SU-DHL-6 (cell line): Measurements from ENCODE around the gene MYO7A.

Experiments
- H2AFZ ChIP-seq: fragments of 200-600 bp; sonication (generic); 2 replicates; pipeline ENCODE4 v1.6.1; 2014; ENCODE audit warnings: low read depth, mild to moderate bottlenecking, moderate library complexity, mixed read lengths, antibody characterized with exemption, low read length; ENCODE audit not compliant: severe bottlenecking
- H3F3A ChIP-seq: fragments of 200-600 bp; shearing (Covaris generic); 2 replicates; pipeline ENCODE4 v1.6.0; 2016; ENCODE audit warnings: antibody characterized with exemption, mild to moderate bottlenecking; ENCODE audit not compliant: insufficient read depth
- H3K27ac ChIP-seq: fragments of 200-600 bp; sonication (generic); 2 replicates; pipeline ENCODE4 v1.5.1; 2016; ENCODE audit warnings: low read depth, mild to moderate bottlenecking, low read length, moderate library complexity, mixed read lengths
- H3K27me3 ChIP-seq: fragments of 200-600 bp; sonication (generic), shearing (Covaris generic); 2 replicates; pipeline ENCODE4 v1.6.0; 2014; ENCODE audit warnings: mild to moderate bottlenecking, low read length
- H3K36me3 ChIP-seq: fragments of 200-600 bp; sonication (generic); 2 replicates; pipeline ENCODE4 v1.6.1; 2014; ENCODE audit warnings: mild to moderate bottlenecking, low read length, mixed read lengths
- H3K4me2 ChIP-seq: fragments of 300-600, 200-600 bp; shearing (Covaris generic), sonication (generic); 2 replicates; pipeline ENCODE4 v1.6.0; 2014; ENCODE audit warnings: low read length, low read depth, mild to moderate bottlenecking; ENCODE audit not compliant: poor library complexity, severe bottlenecking
- H3K4me3 ChIP-seq: fragments of 200-600 bp; sonication (generic); 2 replicates; pipeline ENCODE4 v1.5.1; 2014; ENCODE audit warnings: antibody characterized with exemption, low read length, mild to moderate bottlenecking, mixed read lengths; ENCODE audit not compliant: insufficient read depth, poor library complexity, severe bottlenecking
- H3K79me2 ChIP-seq: fragments of 200-600 bp; sonication (generic); 2 replicates; pipeline ENCODE4 v1.6.1; 2014; ENCODE audit warnings: mild to moderate bottlenecking, low read length, moderate library complexity; ENCODE audit not compliant: insufficient read depth
- H3K9ac ChIP-seq: fragments of 200-600 bp; sonication (generic); 2 replicates; pipeline ENCODE4 v1.7.0; 2014; ENCODE audit warnings: mild to moderate bottlenecking, low read length
- H3K9me2 ChIP-seq: fragments of 200-600 bp; sonication (generic); replicated peaks from 2 replicates; pipeline ENCODE4 v1.6.1; 2014; ENCODE audit warnings: low read length; ENCODE audit not compliant: insufficient read depth
- H3K9me3 ChIP-seq: fragments of 200-600 bp; sonication (generic); 2 replicates; pipeline ENCODE4 v1.6.1; 2014; ENCODE audit warnings: low read length, mixed read lengths; ENCODE audit not compliant: insufficient read depth
- H4K20me1 ChIP-seq: fragments of 200-600 bp; sonication (generic); 2 replicates; pipeline ENCODE4 v1.6.1; 2014; ENCODE audit warnings: low read depth, mild to moderate bottlenecking, antibody characterized with exemption, low read length, moderate library complexity, mixed read lengths
- CTCF ChIP-seq: fragments of 200-600 bp; sonication (generic); IDR thresholded peaks from one replicate; pipeline ENCODE4 v1.5.1; 2017; ENCODE audit warnings: antibody characterized with exemption, mild to moderate bottlenecking, low read length, moderate library complexity; ENCODE audit not compliant: insufficient read depth, poor library complexity, severe bottlenecking
- EZH2phosphoT487 ChIP-seq: fragments of 200-600 bp; sonication (generic), shearing (Covaris generic); conservative IDR thresholded peaks from 2 replicates; pipeline ENCODE4 v1.6.1; 2018; ENCODE audit warnings: mild to moderate bottlenecking, antibody characterized with exemption, low read length, moderate library complexity, mixed read lengths

The MYO7A gene

GRCh38 chr11:77123591-77123990 is 4.5 kb upstream of the MYO7A start:
- H3K79me2 ChIP-seq = no peaks in the 10 kb centered on the region
- no peaks in the 10 kb centered on the region for H4K20me1 ChIP-seq
- H3K4me3 ChIP-seq = no peak overlapping the region
- TF ChIP-seq EZH2phosphoT487 (no peak), CTCF (no peak)
- H2AFZ ChIP-seq = no peak overlapping the region
- H3F3A ChIP-seq = no peaks in the 10 kb centered on the region
- H3K9me2 ChIP-seq = no peaks in the 10 kb centered on the region
- H3K9ac ChIP-seq = no peak overlapping the region
- no peak overlapping the region for H3K4me2 ChIP-seq
- no peaks in the 10 kb centered on the region for H3K27me3 ChIP-seq
- no peak overlapping the region for H3K27ac ChIP-seq
- no peaks in the 10 kb centered on the region for H3K36me3 ChIP-seq
- H3K9me3 ChIP-seq = no peaks in the 10 kb centered on the region

GRCh38 chr11:77124041-77124440 is 4.0 kb upstream of the MYO7A start:
- H3K9ac ChIP-seq = no peak overlapping the region

GRCh38 chr11:77124488-77124887 is 3.6 kb upstream of the MYO7A start:
- no peaks in the 10 kb centered on the region for H3K36me3 ChIP-seq
- H3K9me2 ChIP-seq = no peaks in the 10 kb centered on the region
- H3K79me2 ChIP-seq = no peaks in the 10 kb centered on the region
- TF ChIP-seq CTCF = no peak
- H3K9me3 ChIP-seq = no peaks in the 10 kb centered on the region
- H2AFZ ChIP-seq = no peak overlapping the region
- no peak overlapping the region for H3K4me2 ChIP-seq
- no peaks in the 10 kb centered on the region for H3F3A ChIP-seq
- H4K20me1 ChIP-seq = no peaks in the 10 kb centered on the region
- no peaks in the 10 kb centered on the region for H3K27me3 ChIP-seq
- no peak overlapping the region for H3K9ac ChIP-seq
- H3K27ac ChIP-seq = no peak overlapping the region
- H3K4me3 ChIP-seq = no peak overlapping the region

More at GRCh38 chr11:77124041-77124440, 4.0 kb upstream of the MYO7A start:
- H3K79me2 ChIP-seq = no peaks in the 10 kb centered on the region
- no peak overlapping the region for H3K4me3 ChIP-seq
- TF ChIP-seq CTCF (no peak), EZH2phosphoT487 (no peak)
- no peaks in the 10 kb centered on the region for H3K36me3 ChIP-seq
- no peak overlapping the region for H2AFZ ChIP-seq
- H4K20me1 ChIP-seq = no peaks in the 10 kb centered on the region
- H3K27ac ChIP-seq = no peak overlapping the region
- H3K9me2 ChIP-seq = no peaks in the 10 kb centered on the region
- no peaks in the 10 kb centered on the region for H3F3A ChIP-seq
- no peaks in the 10 kb centered on the region for H3K9me3 ChIP-seq
- no peak overlapping the region for H3K4me2 ChIP-seq
- H3K27me3 ChIP-seq = no peaks in the 10 kb centered on the region

- Histone ChIP-seq H3K79me2 (no peaks in the 10 kb centered on the region), H2AFZ (no peak overlapping the region), H3K27me3 (no peaks in the 10 kb centered on the region), H3K4me2 (no peak overlapping the region), H3K36me3 (no peaks in the 10 kb centered on the region), H3K9me3 (no peaks in the 10 kb centered on the region), H3K9me2 (no peaks in the 10 kb centered on the region), H3K27ac (no peak overlapping the region), H4K20me1 (no peaks in the 10 kb centered on the region), H3K4me3 (no peak overlapping the region), H3F3A (no peaks in the 10 kb centered on the region), H3K9ac (no peak overlapping the region)
- TF ChIP-seq CTCF (no peak), EZH2phosphoT487 (no peak)
These were observed 2.9 kb upstream of the MYO7A start for GRCh38 chr11:77125191-77125590.
